Measurements from ENCODE around the gene ITCH.

GRCh38 chr20:34452281-34452982, 89.4 kb downstream of the ITCH start:
- TF ChIP-seq, protein P1, sequence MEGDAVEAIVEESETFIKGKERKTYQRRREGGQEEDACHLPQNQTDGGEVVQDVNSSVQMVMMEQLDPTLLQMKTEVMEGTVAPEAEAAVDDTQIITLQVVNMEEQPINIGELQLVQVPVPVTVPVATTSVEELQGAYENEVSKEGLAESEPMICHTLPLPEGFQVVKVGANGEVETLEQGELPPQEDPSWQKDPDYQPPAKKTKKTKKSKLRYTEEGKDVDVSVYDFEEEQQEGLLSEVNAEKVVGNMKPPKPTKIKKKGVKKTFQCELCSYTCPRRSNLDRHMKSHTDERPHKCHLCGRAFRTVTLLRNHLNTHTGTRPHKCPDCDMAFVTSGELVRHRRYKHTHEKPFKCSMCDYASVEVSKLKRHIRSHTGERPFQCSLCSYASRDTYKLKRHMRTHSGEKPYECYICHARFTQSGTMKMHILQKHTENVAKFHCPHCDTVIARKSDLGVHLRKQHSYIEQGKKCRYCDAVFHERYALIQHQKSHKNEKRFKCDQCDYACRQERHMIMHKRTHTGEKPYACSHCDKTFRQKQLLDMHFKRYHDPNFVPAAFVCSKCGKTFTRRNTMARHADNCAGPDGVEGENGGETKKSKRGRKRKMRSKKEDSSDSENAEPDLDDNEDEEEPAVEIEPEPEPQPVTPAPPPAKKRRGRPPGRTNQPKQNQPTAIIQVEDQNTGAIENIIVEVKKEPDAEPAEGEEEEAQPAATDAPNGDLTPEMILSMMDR (IDR thresholded peaks at IDR 0.05), result no peak
- TF ChIP-seq POLR2A (IDR thresholded peaks at IDR 0.05), result no peak
